Mesenchymal stem cell (in vitro differentiated cells and primary cell): ENCODE measurements around the gene SLC2A14.
"Not testable (repeated sequence)": the region's sequence is repeated elsewhere in the genome, so short reads cannot be mapped to it uniquely, and the experiment has no call there.

Experiments used
- DNase-seq: peaks from one replicate; pipeline ENCODE4 v3.0.0-alpha.2; 2013
- H2AFZ ChIP-seq: one replicate; pipeline ENCODE4 v1.6.1; 2013; ENCODE audit warnings: low read depth, mild to moderate bottlenecking, control low read depth, inconsistent platforms, low read length, moderate library complexity
- H2AK5ac ChIP-seq: 2 replicates; pipeline ENCODE4 v1.6.1; 2013; ENCODE audit warnings: low read length, moderate library complexity, mild to moderate bottlenecking, inconsistent platforms; ENCODE audit not compliant: severe bottlenecking
- H2BK120ac ChIP-seq: one replicate; pipeline ENCODE4 v1.6.1; 2013; ENCODE audit warnings: low read depth, mild to moderate bottlenecking, inconsistent platforms, low read length, moderate library complexity
- H2BK12ac ChIP-seq, 2 experiments: one replicate each; pipeline ENCODE4 v1.6.1; 2013; ENCODE audit warnings: inconsistent platforms in 2 of 2, low read length in 2 of 2, mild to moderate bottlenecking in 2 of 2, moderate library complexity in 2 of 2, control low read depth in 1 of 2
- H2BK15ac ChIP-seq: one replicate; pipeline ENCODE4 v1.6.1; 2013; ENCODE audit warnings: mild to moderate bottlenecking, low read depth, inconsistent platforms; ENCODE audit not compliant: poor library complexity, severe bottlenecking
- H2BK5ac ChIP-seq: 2 replicates; pipeline ENCODE4 v1.6.1; 2013; ENCODE audit warnings: low read depth, mild to moderate bottlenecking, low read length, control low read depth, inconsistent platforms; ENCODE audit not compliant: poor library complexity, severe bottlenecking
- H3K14ac ChIP-seq, 2 experiments: one replicate each; pipeline ENCODE4 v1.6.1; 2013; ENCODE audit warnings: inconsistent platforms in 2 of 2, low read length in 2 of 2, control low read depth in 1 of 2, mild to moderate bottlenecking in 1 of 2, moderate library complexity in 1 of 2
- H3K18ac ChIP-seq, 2 experiments: one replicate each; pipeline ENCODE4 v1.6.1; 2013; ENCODE audit warnings: inconsistent platforms in 2 of 2, low read length in 2 of 2, control low read depth in 1 of 2, low read depth in 1 of 2, mild to moderate bottlenecking in 1 of 2
- H3K23ac ChIP-seq, 2 experiments: one replicate each; pipeline ENCODE4 v1.6.1; 2013; ENCODE audit warnings: inconsistent platforms in 2 of 2, low read length in 2 of 2, mild to moderate bottlenecking in 2 of 2, moderate library complexity in 2 of 2, control low read depth in 1 of 2
- H3K27ac ChIP-seq: 2 replicates; pipeline ENCODE4 v1.5.1; 2013; ENCODE audit warnings: mild to moderate bottlenecking, moderate library complexity, low read length, control low read depth, inconsistent platforms; ENCODE audit not compliant: poor library complexity, severe bottlenecking
- H3K27me3 ChIP-seq, 2 experiments: 2 replicates each; pipeline versions ENCODE4 v1.6.1 to v1.7.0; 2013; ENCODE audit warnings: low read length in 2 of 2, mild to moderate bottlenecking in 2 of 2, moderate library complexity in 2 of 2, control low read depth in 1 of 2, inconsistent platforms in 1 of 2; ENCODE audit not compliant: control insufficient read depth in 1 of 2, insufficient read depth in 1 of 2
- H3K36me3 ChIP-seq, 2 experiments: 2 replicates each; pipeline versions ENCODE4 v1.6.1 to v1.7.0; 2013; ENCODE audit warnings: low read length in 2 of 2, control low read depth in 1 of 2, inconsistent platforms in 1 of 2, low read depth in 1 of 2, mild to moderate bottlenecking in 1 of 2; ENCODE audit not compliant: insufficient read depth in 2 of 2, control insufficient read depth in 1 of 2
- H3K4ac ChIP-seq, 2 experiments: one replicate each; pipeline ENCODE4 v1.6.1; 2013; ENCODE audit warnings: inconsistent platforms in 2 of 2, low read length in 2 of 2, mild to moderate bottlenecking in 2 of 2, moderate library complexity in 2 of 2, control low read depth in 1 of 2, low read depth in 1 of 2
- H3K4me1 ChIP-seq: 2 replicates; pipeline ENCODE4 v1.6.1; 2013; ENCODE audit warnings: low read depth, low read length, control low read depth; ENCODE audit not compliant: control insufficient read depth, insufficient read depth
- H3K4me2 ChIP-seq: 2 replicates; pipeline ENCODE4 v1.6.1; 2013; ENCODE audit warnings: low read length, mild to moderate bottlenecking, inconsistent platforms; ENCODE audit not compliant: poor library complexity, severe bottlenecking
- H3K4me3 ChIP-seq, 2 experiments: 2 replicates each; pipeline versions ENCODE4 v1.5.1 to v1.7.0; 2013; ENCODE audit warnings: low read length in 2 of 2, mild to moderate bottlenecking in 2 of 2, control low read depth in 1 of 2, low read depth in 1 of 2; ENCODE audit not compliant: insufficient read depth in 1 of 2
- H3K79me1 ChIP-seq: replicated peaks from 2 replicates; pipeline ENCODE4 v1.6.1; 2013; ENCODE audit warnings: mild to moderate bottlenecking, control low read depth, low read length, inconsistent platforms; ENCODE audit not compliant: poor library complexity, severe bottlenecking
- H3K9ac ChIP-seq: 2 replicates; pipeline ENCODE4 v1.7.0; 2013; ENCODE audit warnings: mild to moderate bottlenecking, low read length, moderate library complexity
- H3K9me3 ChIP-seq: 2 replicates; pipeline ENCODE4 v1.7.0; 2013; ENCODE audit warnings: mild to moderate bottlenecking, low read length; ENCODE audit not compliant: control insufficient read depth
- H4K8ac ChIP-seq: one replicate; pipeline ENCODE4 v1.6.1; 2013; ENCODE audit warnings: inconsistent platforms, mild to moderate bottlenecking, low read length, moderate library complexity
- H4K91ac ChIP-seq: one replicate; pipeline ENCODE4 v1.6.1; 2013; ENCODE audit warnings: mild to moderate bottlenecking, low read length, inconsistent platforms
- WGBS: methylation state at CpG from one replicate; pipeline ENCODE4 v1.1.7; 2013; ENCODE audit warnings: mixed read lengths; 5-methylcytosine and 5-hydroxymethylcytosine counted together

The SLC2A14 gene

DNA sequence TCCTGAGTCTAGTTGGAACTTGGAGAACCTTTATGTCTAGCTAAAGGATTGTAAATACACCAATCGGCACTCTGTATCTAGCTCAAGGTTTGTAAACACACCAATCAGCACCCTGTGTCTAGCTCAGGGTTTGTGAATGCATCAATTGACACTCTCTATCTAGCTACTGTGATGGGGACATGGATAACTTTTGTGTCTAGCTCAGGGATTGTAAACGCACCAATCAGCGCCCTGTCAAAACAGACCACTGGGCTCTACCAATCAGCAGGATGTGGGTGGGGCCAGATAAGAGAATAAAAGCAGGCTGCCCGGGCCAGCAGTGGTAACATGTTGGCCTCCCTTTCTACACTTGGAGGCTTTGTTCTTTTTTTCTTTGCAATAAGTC lies 9.0 kb upstream of the SLC2A14 start:
- H3K4me2 ChIP-seq, DNase-seq, H3K4ac ChIP-seq, H2BK5ac ChIP-seq, H3K36me3 ChIP-seq, H3K23ac ChIP-seq, H3K27ac ChIP-seq, H3K27me3 ChIP-seq, H2BK15ac ChIP-seq, H3K18ac ChIP-seq, H2BK12ac ChIP-seq, H3K79me1 ChIP-seq, H2AK5ac ChIP-seq, H3K9ac ChIP-seq, H3K4me3 ChIP-seq, H2AFZ ChIP-seq, H2BK120ac ChIP-seq, H4K8ac ChIP-seq, H3K9me3 ChIP-seq, H3K4me1 ChIP-seq, H4K91ac ChIP-seq, H3K14ac ChIP-seq: not testable (repeated sequence)
- WGBS = 95% methylated on average over 3 of the region's 4 CpGs

DNA sequence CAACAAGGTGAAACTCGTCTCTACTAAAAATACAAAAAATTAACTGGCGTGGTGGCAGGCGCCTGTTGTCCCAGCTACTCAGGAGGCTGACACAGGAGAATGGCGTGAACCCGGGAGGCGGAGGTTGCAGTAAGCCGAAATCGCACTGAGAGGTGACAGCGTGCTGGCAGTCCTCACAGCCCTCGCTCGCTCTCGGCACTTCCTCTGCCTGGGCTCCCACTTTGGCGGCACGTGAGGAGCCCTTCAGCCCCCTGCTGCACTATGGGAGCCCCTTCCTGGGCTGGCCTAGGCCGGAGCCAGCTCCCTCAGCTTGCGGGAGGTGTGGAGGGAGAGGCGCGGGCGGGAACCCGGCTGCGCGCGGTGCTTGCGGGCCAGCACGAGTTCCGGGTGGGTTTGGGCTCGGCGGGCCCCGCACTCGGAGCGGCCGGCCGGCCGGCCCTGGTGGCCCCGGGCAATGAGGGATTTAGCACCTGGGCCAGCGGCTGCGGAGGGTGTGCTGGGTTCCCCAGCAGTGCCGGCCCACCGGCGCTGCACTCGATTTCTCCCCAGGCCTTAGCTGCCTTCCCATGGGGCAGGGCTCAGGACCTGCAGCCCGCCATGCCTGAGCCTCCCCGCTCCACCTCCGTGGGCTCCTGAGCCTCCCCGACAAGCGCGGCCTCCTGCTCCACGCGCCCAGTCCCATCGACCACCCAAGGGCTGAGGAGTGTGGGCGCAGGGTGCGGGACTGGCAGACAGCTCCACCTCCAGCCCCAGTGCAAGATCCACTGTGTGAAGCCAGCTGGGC lies 8.4 kb upstream of the SLC2A14 start:
- H3K27ac ChIP-seq, H2BK12ac ChIP-seq, H3K18ac ChIP-seq, H2AFZ ChIP-seq, H3K23ac ChIP-seq, H2AK5ac ChIP-seq, H3K36me3 ChIP-seq, H3K4me2 ChIP-seq, H3K27me3 ChIP-seq, H3K4me3 ChIP-seq, H3K9me3 ChIP-seq, H2BK15ac ChIP-seq, H3K9ac ChIP-seq, H3K14ac ChIP-seq, H3K79me1 ChIP-seq, H2BK120ac ChIP-seq, H4K8ac ChIP-seq, H3K4ac ChIP-seq, H3K4me1 ChIP-seq, DNase-seq, H2BK5ac ChIP-seq, H4K91ac ChIP-seq: not testable (repeated sequence)
- WGBS = 93% methylated on average over 42 of the region's 52 CpGs

DNA sequence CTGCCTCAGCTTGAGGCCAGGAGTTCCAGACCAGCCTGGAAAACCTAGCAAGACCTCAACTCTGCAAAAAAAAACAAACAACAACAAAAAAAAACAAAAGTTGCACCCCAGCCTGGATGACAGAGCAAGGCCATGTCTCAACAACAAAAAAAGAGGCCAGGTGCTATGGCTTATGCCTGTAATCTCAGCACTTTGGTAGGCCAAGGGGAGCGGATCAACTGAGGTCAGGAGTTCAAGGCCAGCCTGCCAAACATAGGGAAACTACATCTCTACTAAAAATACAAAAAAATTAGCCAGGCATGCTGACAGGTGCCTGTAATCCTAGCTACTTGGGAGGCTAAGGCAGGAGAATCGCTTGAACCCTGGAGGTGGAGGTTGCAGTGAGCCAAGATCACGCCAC lies 6.5 kb upstream of the SLC2A14 start:
- 96% methylated on average over 3 of the region's 3 CpGs for WGBS
- Histone ChIP-seq H3K27me3 (no peaks in the 10 kb centered on the region), H3K4me1 (no peaks in the 10 kb centered on the region), H3K4me3 (no peak overlapping the region), H3K14ac (no peak overlapping the region), H3K18ac (no peak overlapping the region), H2AFZ (no peak overlapping the region), H3K9ac (no peak overlapping the region), H3K9me3 (no peaks in the 10 kb centered on the region), H3K36me3 (no peaks in the 10 kb centered on the region), H2BK15ac (no peak overlapping the region), H3K79me1 (no peaks in the 10 kb centered on the region), H4K8ac (no peak overlapping the region), H3K4ac (no peak overlapping the region), H2BK120ac (no peak overlapping the region), H2BK12ac (no peak overlapping the region), H3K27ac (no peak overlapping the region), H3K23ac (no peak overlapping the region), H4K91ac (no peak overlapping the region), H2BK5ac (no peak overlapping the region), H3K4me2 (no peak overlapping the region), H2AK5ac (no peak overlapping the region)
- DNase-seq = no peak

DNA sequence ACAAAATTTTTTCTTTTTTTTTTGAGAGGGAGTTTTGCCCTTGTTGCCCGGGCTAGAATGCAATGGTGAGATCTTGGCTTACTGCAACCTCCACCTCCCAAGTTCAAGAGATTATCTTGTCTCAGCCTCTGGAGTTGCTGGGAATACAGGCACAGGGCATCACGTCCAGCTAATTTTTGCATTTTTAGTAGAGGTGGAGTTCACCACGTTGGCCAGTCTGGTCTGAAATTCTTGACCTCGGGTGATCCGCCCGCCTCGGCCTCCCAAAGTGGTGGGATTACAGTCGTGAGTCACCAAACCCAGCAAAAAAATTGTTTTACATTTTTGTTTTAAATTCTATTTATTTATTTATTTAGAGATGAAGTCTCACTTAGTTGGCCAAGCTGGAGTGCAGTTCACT lies 4.7 kb upstream of the SLC2A14 start:
- Histone ChIP-seq H3K27me3 (peaks cover 0 to 14% of the 10 kb centered on the region in 2 experiments), H3K36me3 (no peaks in the 10 kb centered on the region), H3K4me3 (no peak overlapping the region), H2AK5ac (no peak overlapping the region), H3K4ac (no peak overlapping the region), H4K91ac (no peak overlapping the region), H3K18ac (no peak overlapping the region), H3K4me2 (no peak overlapping the region), H3K4me1 (no peaks in the 10 kb centered on the region), H2BK15ac (no peak overlapping the region), H3K14ac (no peak overlapping the region), H2AFZ (no peak overlapping the region), H2BK12ac (no peak overlapping the region), H3K23ac (no peak overlapping the region), H3K79me1 (no peaks in the 10 kb centered on the region), H3K9ac (no peak overlapping the region), H2BK5ac (no peak overlapping the region), H3K9me3 (no peaks in the 10 kb centered on the region), H2BK120ac (no peak overlapping the region), H3K27ac (no peak overlapping the region), H4K8ac (no peak overlapping the region)
- DNase-seq = no peak
- WGBS = 76% methylated on average over 5 of the region's 8 CpGs
